Tibial nerve (tissue), 3 donors: ENCODE results near the gene VPS4B.

ENCODE experiments used
- CTCF ChIP-seq, 5 experiments: fragments of 200-600 bp in 3 of 5; fragments of 450-650 bp in 2 of 5; sonication (generic) in 3 of 5; IDR thresholded peaks; one replicate each; pipeline ENCODE4 v1.5.1; 2016 to 2019; ENCODE audit warnings: antibody characterized with exemption in 5 of 5, mild to moderate bottlenecking in 3 of 5, moderate library complexity in 2 of 5
- POLR2A ChIP-seq, 2 donors: fragments of 450-650 bp; IDR thresholded peaks; one replicate each; pipeline ENCODE4 v1.6.1; 2017; ENCODE audit warnings: antibody characterized with exemption in 2 of 2, mild to moderate bottlenecking in 2 of 2, moderate library complexity in 2 of 2

GRCh38 chr18:63449426-63449825, 27.1 kb upstream of the VPS4B start:
- TF ChIP-seq CTCF (IDR thresholded peaks at IDR 0.05), result no peak
- no peak for TF ChIP-seq POLR2A (IDR thresholded peaks at IDR 0.05)
